Astrocyte of the cerebellum (primary cell): ENCODE measurements around the gene DUSP10.

ENCODE experiments used
- DNase-seq: peaks from one replicate; pipeline ENCODE4 v3.0.0-alpha.2; 2011; ENCODE audit warnings: low read depth
- H3K4me3 ChIP-seq: 2 replicates; pipeline ENCODE4 v1.5.1; 2011; ENCODE audit warnings: mild to moderate bottlenecking, low read depth, low read length, moderate library complexity
- CTCF ChIP-seq: IDR thresholded peaks from 2 replicates; pipeline ENCODE4 v1.5.1; 2012; ENCODE audit warnings: low read length, low read depth, moderate library complexity, mild to moderate bottlenecking; ENCODE audit errors: missing control alignments
- in situ Hi-C: cut with HindIII; loops from 2 replicates; pipeline ENCODE4 v1.10.0; 2017; ENCODE audit warnings: low sequenced_read_pairs

DUSP10 gene

GRCh38 chr1:221728037-221728505 lies 13.8 kb downstream of the DUSP10 start:
- no peak overlapping the region for H3K4me3 ChIP-seq
- no peak for TF ChIP-seq CTCF
- in situ Hi-C loops: no loop called here
- DNase-seq: no peak

GRCh38 chr1:221727146-221728036 lies 14.5 kb downstream of the DUSP10 start:
- no peak for TF ChIP-seq CTCF
- no peak overlapping the region for H3K4me3 ChIP-seq
- in situ Hi-C loops: no loop called here
- no peak for DNase-seq

GRCh38 chr1:221725735-221726672 lies 15.9 kb downstream of the DUSP10 start:
- DNase-seq: no peak
- no peak overlapping the region for H3K4me3 ChIP-seq
- in situ Hi-C loops: no loop called here
- TF ChIP-seq CTCF: no peak

- DNase-seq: no peak
- no peak for TF ChIP-seq CTCF
- in situ Hi-C loops: no loop called here
- no peak overlapping the region for H3K4me3 ChIP-seq
Observed at GRCh38 chr1:221724931-221725605, 16.8 kb downstream of the DUSP10 start.

- in situ Hi-C loops: no loop called here
- no peak for TF ChIP-seq CTCF
Observed at GRCh38 chr1:221723848-221724236, 18.0 kb downstream of the DUSP10 start.

GRCh38 chr1:221723018-221723847 lies 18.7 kb downstream of the DUSP10 start:
- in situ Hi-C loops: no loop called here
- no peak for DNase-seq
- TF ChIP-seq CTCF: no peak
- H3K4me3 ChIP-seq: no peak overlapping the region

More at GRCh38 chr1:221723848-221724236, 18.0 kb downstream of the DUSP10 start:
- H3K4me3 ChIP-seq: no peak overlapping the region
- no peak for DNase-seq
